Left lung (tissue), 10 donors: Measurements from ENCODE around the gene CGN. TPM values are rescaled to one million over a fixed set of nuclear protein-coding genes. Genes with fewer than 3 reads are reported as not detected.

Experiments
- ATAC-seq: fragments of 200-7000 bp; cut with Tn5 transposase; one replicate; pipeline ENCODE4 v1.9.1; 2020; ENCODE audit warnings: moderate library complexity
- DNase-seq, 4 donors: peaks; one replicate each; pipeline ENCODE4 v3.0.0-alpha.2; 2013 to 2020
- H3K27ac ChIP-seq, 2 donors: fragments of 200-600 bp; sonication (generic) in 1 of 2; one replicate each; pipeline versions ENCODE4 v1.5.0 to v1.8.0; 2020 to 2021
- H3K27me3 ChIP-seq, 2 donors: fragments of 200-600 bp; sonication (generic) in 1 of 2; one replicate each; pipeline versions ENCODE4 v1.5.0 to v1.8.0; 2020 to 2021
- H3K36me3 ChIP-seq, 2 donors: fragments of 200-600 bp; sonication (generic) in 1 of 2; one replicate each; pipeline versions ENCODE4 v1.5.0 to v1.8.0; 2020 to 2021
- H3K4me1 ChIP-seq, 2 donors: fragments of 200-600 bp; one replicate each; pipeline ENCODE4 v1.8.0; 2021
- H3K4me3 ChIP-seq, 2 donors: fragments of 200-600 bp; sonication (generic) in 1 of 2; one replicate each; pipeline versions ENCODE4 v1.5.0 to v1.8.0; 2020 to 2021; ENCODE audit warnings: mild to moderate bottlenecking in 1 of 2
- H3K9me3 ChIP-seq, 2 donors: fragments of 200-600 bp; sonication (generic) in 1 of 2; one replicate each; pipeline versions ENCODE4 v1.5.0 to v1.8.0; 2020 to 2021
- CTCF ChIP-seq, 2 donors: fragments of 200-600 bp; sonication (generic) in 1 of 2; IDR thresholded peaks; one replicate each; pipeline versions ENCODE4 v1.5.0 to v1.8.0; 2021; ENCODE audit warnings: antibody characterized with exemption in 2 of 2
- intact Hi-C, 2 donors: fragments of 100-400 bp; cut with DNase I; formaldehyde crosslinking; loops; one replicate each; pipeline versions ENCODE4 v1.11.2 to v1.14.2; 2022
- polyA plus RNA-seq, 6 donors: library from polyadenylated mRNA; unstranded; fragments of 120-200 nt; gene quantifications; one replicate each; pipeline ENCODE4 v1.2.1, GENCODE V29; 2013; ENCODE audit not compliant: insufficient read length in 6 of 6
- total RNA-seq, 2 donors: library from RNA; stranded (reverse); fragmentation: NEBNext Ultra II Directional; extraction: Animal tissue kit (Norgen Biotek cat#: 25700); gene quantifications; one replicate each; pipeline ENCODE4 v1.2.1, GENCODE V29; 2021
- donor health status: DM: no; HTN: yes; CAD: no.
- donor health status: DM: no; HTN: no; CAD: no.

Gene CGN
- total and polyA plus RNA-seq, 8 donors: 32.8 to 83.0 (median 47.9) TPM

GRCh38 chr1:151513626-151514121 is 2.5 kb downstream of the CGN start:
- intact Hi-C loops: no loop called here
- H3K4me3 ChIP-seq: peak overlapping the region in 1 of 2 donors; percentile 6
- peak overlapping the region; percentile 72 to 83 for H3K27ac ChIP-seq
- H3K27me3 ChIP-seq: peaks cover 0 to 47% of the 10 kb centered on the region in 2 donors
- peak in 3 of 4 donors; percentile 31 to 81 (median 74) for DNase-seq
- peak; percentile 65 for ATAC-seq
- TF ChIP-seq CTCF (IDR thresholded peaks at IDR 0.05): no peak
- H3K4me1 ChIP-seq: peaks cover 8 to 28% of the 10 kb centered on the region in 2 donors
- no peaks in the 10 kb centered on the region for H3K9me3 ChIP-seq
- H3K36me3 ChIP-seq: peaks cover 0 to 1% of the 10 kb centered on the region in 2 donors

GRCh38 chr1:151514366-151514765 is 3.2 kb downstream of the CGN start:
- Histone ChIP-seq H3K9me3 (no peaks in the 10 kb centered on the region), H3K27ac (peak overlapping the region; percentile 72 to 83), H3K4me1 (peaks cover 8 to 27% of the 10 kb centered on the region in 2 donors), H3K27me3 (peaks cover 0 to 44% of the 10 kb centered on the region in 2 donors), H3K4me3 (peak overlapping the region in 1 of 2 donors; percentile 6), H3K36me3 (peaks cover 0 to 7% of the 10 kb centered on the region in 2 donors)
- intact Hi-C loops: no loop called here
- no peak for TF ChIP-seq CTCF (IDR thresholded peaks at IDR 0.05)
- DNase-seq (no peak), ATAC-seq (no peak)

GRCh38 chr1:151515265-151515664 is 4.1 kb downstream of the CGN start:
- no peak for ATAC-seq
- Histone ChIP-seq H3K36me3 (peaks cover 0 to 7% of the 10 kb centered on the region in 2 donors), H3K4me3 (no peak overlapping the region), H3K27me3 (peaks cover 0 to 35% of the 10 kb centered on the region in 2 donors), H3K27ac (no peak overlapping the region), H3K4me1 (peaks cover 8 to 22% of the 10 kb centered on the region in 2 donors), H3K9me3 (no peaks in the 10 kb centered on the region)
- DNase-seq: no peak
- intact Hi-C loops: no loop called here
- TF ChIP-seq CTCF (IDR thresholded peaks at IDR 0.05): no peak

GRCh38 chr1:151516031-151516511 is 4.9 kb downstream of the CGN start:
- intact Hi-C loops: no loop called here

More at GRCh38 chr1:151516031-151516511, 4.9 kb downstream of the CGN start:
- peak overlapping the region in 1 of 2 donors; percentile 15 for H3K27ac ChIP-seq
- no peak for DNase-seq
- TF ChIP-seq CTCF (IDR thresholded peaks at IDR 0.05): no peak
- peaks cover 0 to 7% of the 10 kb centered on the region in 2 donors for H3K36me3 ChIP-seq
- H3K27me3 ChIP-seq: peaks cover 0 to 27% of the 10 kb centered on the region in 2 donors
- ATAC-seq: peak; percentile 5
- H3K4me1 ChIP-seq: peaks cover 8 to 15% of the 10 kb centered on the region in 2 donors
- no peak overlapping the region for H3K4me3 ChIP-seq
- H3K9me3 ChIP-seq: no peaks in the 10 kb centered on the region
